H1 (cell line): ENCODE data around the gene GLTPD2. TPM values are rescaled to one million over a fixed set of nuclear protein-coding genes. Genes with fewer than 3 reads are reported as not detected.

ENCODE experiments used
- polyA plus RNA-seq, 7 experiments: library from polyadenylated mRNA; depleted of rRNA in 3 of 7; stranded (reverse) in 5 of 7; unstranded in 2 of 7; fragments of >200 nt in 5 of 7; fragments of 200-250 nt in 2 of 7; gene quantifications; 1 replicate in 5 of 7; 2 replicates in 1 of 7; 4 replicates in 1 of 7; pipeline versions ENCODE4 v1.2.1 to v1.2.3, GENCODE V29; 2011 to 2013; ENCODE audit warnings: missing spikeins in 2 of 7, mixed read lengths in 2 of 7
- total RNA-seq: library from RNA; stranded (reverse); fragmentation: NEBNext Ultra II Directional; extraction: Animal tissue kit (Norgen Biotek cat#: 25700); gene quantifications from 2 replicates; pipeline ENCODE4 v1.2.1, GENCODE V29; 2021
- TF ChIP-seq, protein P1 (sequence below): fragments of 300-600 bp; sonication (generic); IDR thresholded peaks from 2 replicates; pipeline ENCODE4 v1.7.1; 2012; ENCODE audit warnings: low read length, moderate library complexity, mild to moderate bottlenecking, inconsistent platforms; ENCODE audit not compliant: insufficient replicate concordance

GLTPD2 gene
- total and polyA plus RNA-seq, 2 of the 8 experiments (the other 6 are each of a cell fraction or from before 2014, with no cell fraction given) = not detected

DNA sequence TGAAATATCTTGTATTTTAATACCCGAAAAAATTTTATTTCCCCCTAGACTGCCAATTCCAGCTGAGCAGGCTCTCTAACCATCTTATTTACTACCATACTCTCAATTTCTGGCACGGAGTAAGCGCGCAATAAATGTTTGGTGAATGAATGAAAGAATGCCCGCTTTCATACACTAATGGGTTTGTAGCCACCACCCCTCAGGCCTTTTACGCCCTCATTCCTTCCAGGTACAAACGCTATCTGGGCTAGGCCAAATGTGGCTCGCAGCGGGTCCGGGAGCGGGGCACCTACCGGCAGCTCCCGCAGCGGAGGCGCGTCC is 17.7 kb downstream of the GLTPD2 start (continued):
- TF ChIP-seq, protein P1, sequence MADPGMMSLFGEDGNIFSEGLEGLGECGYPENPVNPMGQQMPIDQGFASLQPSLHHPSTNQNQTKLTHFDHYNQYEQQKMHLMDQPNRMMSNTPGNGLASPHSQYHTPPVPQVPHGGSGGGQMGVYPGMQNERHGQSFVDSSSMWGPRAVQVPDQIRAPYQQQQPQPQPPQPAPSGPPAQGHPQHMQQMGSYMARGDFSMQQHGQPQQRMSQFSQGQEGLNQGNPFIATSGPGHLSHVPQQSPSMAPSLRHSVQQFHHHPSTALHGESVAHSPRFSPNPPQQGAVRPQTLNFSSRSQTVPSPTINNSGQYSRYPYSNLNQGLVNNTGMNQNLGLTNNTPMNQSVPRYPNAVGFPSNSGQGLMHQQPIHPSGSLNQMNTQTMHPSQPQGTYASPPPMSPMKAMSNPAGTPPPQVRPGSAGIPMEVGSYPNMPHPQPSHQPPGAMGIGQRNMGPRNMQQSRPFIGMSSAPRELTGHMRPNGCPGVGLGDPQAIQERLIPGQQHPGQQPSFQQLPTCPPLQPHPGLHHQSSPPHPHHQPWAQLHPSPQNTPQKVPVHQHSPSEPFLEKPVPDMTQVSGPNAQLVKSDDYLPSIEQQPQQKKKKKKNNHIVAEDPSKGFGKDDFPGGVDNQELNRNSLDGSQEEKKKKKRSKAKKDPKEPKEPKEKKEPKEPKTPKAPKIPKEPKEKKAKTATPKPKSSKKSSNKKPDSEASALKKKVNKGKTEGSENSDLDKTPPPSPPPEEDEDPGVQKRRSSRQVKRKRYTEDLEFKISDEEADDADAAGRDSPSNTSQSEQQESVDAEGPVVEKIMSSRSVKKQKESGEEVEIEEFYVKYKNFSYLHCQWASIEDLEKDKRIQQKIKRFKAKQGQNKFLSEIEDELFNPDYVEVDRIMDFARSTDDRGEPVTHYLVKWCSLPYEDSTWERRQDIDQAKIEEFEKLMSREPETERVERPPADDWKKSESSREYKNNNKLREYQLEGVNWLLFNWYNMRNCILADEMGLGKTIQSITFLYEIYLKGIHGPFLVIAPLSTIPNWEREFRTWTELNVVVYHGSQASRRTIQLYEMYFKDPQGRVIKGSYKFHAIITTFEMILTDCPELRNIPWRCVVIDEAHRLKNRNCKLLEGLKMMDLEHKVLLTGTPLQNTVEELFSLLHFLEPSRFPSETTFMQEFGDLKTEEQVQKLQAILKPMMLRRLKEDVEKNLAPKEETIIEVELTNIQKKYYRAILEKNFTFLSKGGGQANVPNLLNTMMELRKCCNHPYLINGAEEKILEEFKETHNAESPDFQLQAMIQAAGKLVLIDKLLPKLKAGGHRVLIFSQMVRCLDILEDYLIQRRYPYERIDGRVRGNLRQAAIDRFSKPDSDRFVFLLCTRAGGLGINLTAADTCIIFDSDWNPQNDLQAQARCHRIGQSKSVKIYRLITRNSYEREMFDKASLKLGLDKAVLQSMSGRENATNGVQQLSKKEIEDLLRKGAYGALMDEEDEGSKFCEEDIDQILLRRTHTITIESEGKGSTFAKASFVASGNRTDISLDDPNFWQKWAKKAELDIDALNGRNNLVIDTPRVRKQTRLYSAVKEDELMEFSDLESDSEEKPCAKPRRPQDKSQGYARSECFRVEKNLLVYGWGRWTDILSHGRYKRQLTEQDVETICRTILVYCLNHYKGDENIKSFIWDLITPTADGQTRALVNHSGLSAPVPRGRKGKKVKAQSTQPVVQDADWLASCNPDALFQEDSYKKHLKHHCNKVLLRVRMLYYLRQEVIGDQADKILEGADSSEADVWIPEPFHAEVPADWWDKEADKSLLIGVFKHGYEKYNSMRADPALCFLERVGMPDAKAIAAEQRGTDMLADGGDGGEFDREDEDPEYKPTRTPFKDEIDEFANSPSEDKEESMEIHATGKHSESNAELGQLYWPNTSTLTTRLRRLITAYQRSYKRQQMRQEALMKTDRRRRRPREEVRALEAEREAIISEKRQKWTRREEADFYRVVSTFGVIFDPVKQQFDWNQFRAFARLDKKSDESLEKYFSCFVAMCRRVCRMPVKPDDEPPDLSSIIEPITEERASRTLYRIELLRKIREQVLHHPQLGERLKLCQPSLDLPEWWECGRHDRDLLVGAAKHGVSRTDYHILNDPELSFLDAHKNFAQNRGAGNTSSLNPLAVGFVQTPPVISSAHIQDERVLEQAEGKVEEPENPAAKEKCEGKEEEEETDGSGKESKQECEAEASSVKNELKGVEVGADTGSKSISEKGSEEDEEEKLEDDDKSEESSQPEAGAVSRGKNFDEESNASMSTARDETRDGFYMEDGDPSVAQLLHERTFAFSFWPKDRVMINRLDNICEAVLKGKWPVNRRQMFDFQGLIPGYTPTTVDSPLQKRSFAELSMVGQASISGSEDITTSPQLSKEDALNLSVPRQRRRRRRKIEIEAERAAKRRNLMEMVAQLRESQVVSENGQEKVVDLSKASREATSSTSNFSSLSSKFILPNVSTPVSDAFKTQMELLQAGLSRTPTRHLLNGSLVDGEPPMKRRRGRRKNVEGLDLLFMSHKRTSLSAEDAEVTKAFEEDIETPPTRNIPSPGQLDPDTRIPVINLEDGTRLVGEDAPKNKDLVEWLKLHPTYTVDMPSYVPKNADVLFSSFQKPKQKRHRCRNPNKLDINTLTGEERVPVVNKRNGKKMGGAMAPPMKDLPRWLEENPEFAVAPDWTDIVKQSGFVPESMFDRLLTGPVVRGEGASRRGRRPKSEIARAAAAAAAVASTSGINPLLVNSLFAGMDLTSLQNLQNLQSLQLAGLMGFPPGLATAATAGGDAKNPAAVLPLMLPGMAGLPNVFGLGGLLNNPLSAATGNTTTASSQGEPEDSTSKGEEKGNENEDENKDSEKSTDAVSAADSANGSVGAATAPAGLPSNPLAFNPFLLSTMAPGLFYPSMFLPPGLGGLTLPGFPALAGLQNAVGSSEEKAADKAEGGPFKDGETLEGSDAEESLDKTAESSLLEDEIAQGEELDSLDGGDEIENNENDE = no peak
- TF ChIP-seq, all 59 proteins: peak for 1
